MM.1S (cell line): ENCODE results near the gene DNASE1L3.

Experiments
- DNase-seq: peaks from one replicate; pipeline ENCODE4 v3.0.0-alpha.2; 2015
- H2AFZ ChIP-seq: fragments of 300-600 bp; sonication (generic); 2 replicates; pipeline ENCODE4 v1.6.0; 2016; ENCODE audit warnings: antibody characterized with exemption, low read length
- H3F3A ChIP-seq: fragments of 300-600 bp; sonication (generic); 2 replicates; pipeline ENCODE4 v1.6.1; 2016; ENCODE audit warnings: mild to moderate bottlenecking, antibody characterized with exemption, low read length, moderate library complexity, mixed read lengths; ENCODE audit not compliant: insufficient read depth
- H3K27ac ChIP-seq: fragments of 300-600 bp; sonication (generic); 2 replicates; pipeline ENCODE4 v1.5.1; 2016; ENCODE audit warnings: mild to moderate bottlenecking, low read length
- H3K27me3 ChIP-seq: fragments of 300-600 bp; sonication (generic); replicated peaks from 2 replicates; pipeline ENCODE4 v1.6.0; 2016; ENCODE audit warnings: low read length; ENCODE audit not compliant: insufficient read depth
- H3K36me3 ChIP-seq: fragments of 300-600 bp; sonication (generic); replicated peaks from 2 replicates; pipeline ENCODE4 v1.6.1; 2016; ENCODE audit warnings: mild to moderate bottlenecking, low read length, mixed read lengths; ENCODE audit not compliant: insufficient read depth
- H3K4me1 ChIP-seq: fragments of 300-600 bp; sonication (generic); 2 replicates; pipeline ENCODE4 v1.6.1; 2016; ENCODE audit warnings: low read length, mixed read lengths
- H3K4me2 ChIP-seq: fragments of 300-600 bp; sonication (generic); 2 replicates; pipeline ENCODE4 v1.6.0; 2016; ENCODE audit warnings: low read depth, low read length
- H3K4me3 ChIP-seq: fragments of 300-600 bp; sonication (generic); 2 replicates; pipeline ENCODE4 v1.5.1; 2016; ENCODE audit warnings: low read length, mixed read lengths
- H3K79me2 ChIP-seq: fragments of 300-600 bp; sonication (generic); 2 replicates; pipeline ENCODE4 v1.6.1; 2016; ENCODE audit warnings: mixed run types, low read length, mixed read lengths
- H3K9ac ChIP-seq: fragments of 300-600 bp; sonication (generic); 2 replicates; pipeline ENCODE4 v1.6.1; 2016; ENCODE audit warnings: low read length, mixed read lengths
- H3K9me2 ChIP-seq: fragments of 300-600 bp; sonication (generic); replicated peaks from 2 replicates; pipeline ENCODE4 v1.6.1; 2016; ENCODE audit warnings: mild to moderate bottlenecking, low read length, mixed read lengths; ENCODE audit not compliant: insufficient read depth
- H3K9me3 ChIP-seq: fragments of 300-600 bp; sonication (generic); replicated peaks from 2 replicates; pipeline ENCODE4 v1.6.1; 2016; ENCODE audit warnings: mild to moderate bottlenecking, low read length, mixed read lengths; ENCODE audit not compliant: insufficient read depth
- H4K20me1 ChIP-seq: fragments of 300-600 bp; sonication (generic); 2 replicates; pipeline ENCODE4 v1.6.1; 2016; ENCODE audit warnings: mild to moderate bottlenecking, low read length, moderate library complexity, mixed read lengths; ENCODE audit not compliant: insufficient read depth
- CTCF ChIP-seq: fragments of 300-600 bp; sonication (generic); IDR thresholded peaks from 2 replicates; pipeline ENCODE4 v1.5.1; 2016; ENCODE audit warnings: antibody characterized with exemption, low read length, mixed read lengths
- EZH2 ChIP-seq: fragments of 300-600 bp; sonication (generic); optimal IDR thresholded peaks from 2 replicates; pipeline ENCODE3; 2017; ENCODE audit warnings: low read depth, mild to moderate bottlenecking, antibody characterized with exemption, low read length, mixed read lengths
- EZH2phosphoT487 ChIP-seq: fragments of 300-600 bp; sonication (generic); IDR thresholded peaks from 2 replicates; pipeline ENCODE4 v1.6.1; 2018; ENCODE audit warnings: antibody characterized with exemption, low read length

The DNASE1L3 gene

GRCh38 chr3:58205981-58206380, 4.8 kb downstream of the DNASE1L3 start:
- no peak overlapping the region for H2AFZ ChIP-seq

GRCh38 chr3:58204720-58205119, 6.1 kb downstream of the DNASE1L3 start:
- no peaks in the 10 kb centered on the region for H3K4me1 ChIP-seq
- TF ChIP-seq CTCF, result no peak
- TF ChIP-seq EZH2, result no peak
- no peak for TF ChIP-seq EZH2phosphoT487
- no peaks in the 10 kb centered on the region for H3K9me3 ChIP-seq

More at GRCh38 chr3:58205981-58206380, 4.8 kb downstream of the DNASE1L3 start:
- Histone ChIP-seq H3K9ac (no peak overlapping the region), H3K79me2 (no peaks in the 10 kb centered on the region), H3K36me3 (no peaks in the 10 kb centered on the region), H3K4me2 (no peak overlapping the region), H3K9me2 (no peaks in the 10 kb centered on the region), H3K27me3 (no peaks in the 10 kb centered on the region), H3K27ac (no peak overlapping the region), H3F3A (no peaks in the 10 kb centered on the region), H4K20me1 (no peaks in the 10 kb centered on the region), H3K4me1 (no peaks in the 10 kb centered on the region), H3K4me3 (no peak overlapping the region), H3K9me3 (no peaks in the 10 kb centered on the region)
- DNase-seq, result no peak
- TF ChIP-seq EZH2phosphoT487, result no peak
- no peak for TF ChIP-seq EZH2
- TF ChIP-seq CTCF, result no peak

DNA sequence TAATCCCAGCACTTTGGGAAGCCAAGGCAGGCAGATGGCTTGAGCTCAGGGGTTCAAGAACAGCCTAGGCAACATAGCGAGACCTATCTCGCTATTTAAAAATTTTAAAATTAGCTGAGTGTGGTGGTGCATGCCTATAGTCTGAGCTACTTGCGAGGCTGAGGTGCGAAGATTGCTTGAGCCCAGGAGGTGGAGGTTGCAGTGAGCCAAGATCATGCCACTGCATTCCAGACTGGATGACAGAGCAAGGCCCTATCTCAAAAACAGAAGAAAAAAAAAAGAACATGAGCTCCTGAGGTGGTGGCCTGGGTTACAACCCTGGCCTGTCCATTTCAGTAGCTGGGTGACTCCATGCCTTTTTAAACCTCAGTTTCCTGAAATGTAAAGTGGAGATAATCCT, 7.2 kb downstream of the DNASE1L3 start:
- H3K4me1 ChIP-seq, result no peaks in the 10 kb centered on the region
- no peak overlapping the region for H3K27ac ChIP-seq
- H3K79me2 ChIP-seq, result no peaks in the 10 kb centered on the region
- no peaks in the 10 kb centered on the region for H3K36me3 ChIP-seq
- no peaks in the 10 kb centered on the region for H3K27me3 ChIP-seq
- H4K20me1 ChIP-seq, result no peaks in the 10 kb centered on the region
- no peaks in the 10 kb centered on the region for H3F3A ChIP-seq
- H3K9ac ChIP-seq, result no peak overlapping the region
- TF ChIP-seq EZH2 (no peak), CTCF (no peak), EZH2phosphoT487 (no peak)
- no peaks in the 10 kb centered on the region for H3K9me2 ChIP-seq
- H3K9me3 ChIP-seq, result no peaks in the 10 kb centered on the region
- H3K4me2 ChIP-seq, result no peak overlapping the region
- H2AFZ ChIP-seq, result no peak overlapping the region
- DNase-seq, result no peak
- H3K4me3 ChIP-seq, result no peak overlapping the region

More at GRCh38 chr3:58204720-58205119, 6.1 kb downstream of the DNASE1L3 start:
- Histone ChIP-seq H3K9ac (no peak overlapping the region), H3K36me3 (no peaks in the 10 kb centered on the region), H3K4me2 (no peak overlapping the region), H3K79me2 (no peaks in the 10 kb centered on the region), H3K4me3 (no peak overlapping the region), H3F3A (no peaks in the 10 kb centered on the region), H3K9me2 (no peaks in the 10 kb centered on the region), H3K27ac (no peak overlapping the region), H2AFZ (no peak overlapping the region), H4K20me1 (no peaks in the 10 kb centered on the region), H3K27me3 (no peaks in the 10 kb centered on the region)
- DNase-seq, result no peak
